ENCODE results near the gene SOX5. TPM values are rescaled to one million over a fixed set of nuclear protein-coding genes. Genes with fewer than 3 reads are reported as not detected.
"Not testable (repeated sequence)": the region's sequence is repeated elsewhere in the genome, so short reads cannot be mapped to it uniquely, and the experiment has no call there.

SOX5 gene
- total RNA-seq, 4 donors from 2014 or later = 1.3 to 9.6 (median 3.3) TPM

GRCh38 chr12:23533699-23534098 is 415.8 kb downstream of the SOX5 start:
- H3K36me3 ChIP-seq = no peaks in the 10 kb centered on the region
- no peak overlapping the region for H3K27ac ChIP-seq
- intact Hi-C loops (cut with DNase I; ENCODE audit: low total_unique reads) (no loop called here), in situ Hi-C loops (cut with MboI; ENCODE audit: low sequenced_read_pairs in 4 of 4) (no loop called here)
- H3K4me1 ChIP-seq = no peaks in the 10 kb centered on the region
- DNase-seq (no peak), ATAC-seq (no peak)
- H3K27me3 ChIP-seq = no peaks in the 10 kb centered on the region
- no peak for TF ChIP-seq POLR2A (IDR thresholded peaks at IDR 0.05)
- TF ChIP-seq, protein P1, sequence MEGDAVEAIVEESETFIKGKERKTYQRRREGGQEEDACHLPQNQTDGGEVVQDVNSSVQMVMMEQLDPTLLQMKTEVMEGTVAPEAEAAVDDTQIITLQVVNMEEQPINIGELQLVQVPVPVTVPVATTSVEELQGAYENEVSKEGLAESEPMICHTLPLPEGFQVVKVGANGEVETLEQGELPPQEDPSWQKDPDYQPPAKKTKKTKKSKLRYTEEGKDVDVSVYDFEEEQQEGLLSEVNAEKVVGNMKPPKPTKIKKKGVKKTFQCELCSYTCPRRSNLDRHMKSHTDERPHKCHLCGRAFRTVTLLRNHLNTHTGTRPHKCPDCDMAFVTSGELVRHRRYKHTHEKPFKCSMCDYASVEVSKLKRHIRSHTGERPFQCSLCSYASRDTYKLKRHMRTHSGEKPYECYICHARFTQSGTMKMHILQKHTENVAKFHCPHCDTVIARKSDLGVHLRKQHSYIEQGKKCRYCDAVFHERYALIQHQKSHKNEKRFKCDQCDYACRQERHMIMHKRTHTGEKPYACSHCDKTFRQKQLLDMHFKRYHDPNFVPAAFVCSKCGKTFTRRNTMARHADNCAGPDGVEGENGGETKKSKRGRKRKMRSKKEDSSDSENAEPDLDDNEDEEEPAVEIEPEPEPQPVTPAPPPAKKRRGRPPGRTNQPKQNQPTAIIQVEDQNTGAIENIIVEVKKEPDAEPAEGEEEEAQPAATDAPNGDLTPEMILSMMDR (IDR thresholded peaks at IDR 0.05 in 4 of 5, conservative IDR thresholded peaks at IDR 0.05 in 1 of 5) = no peak
- H3K4me3 ChIP-seq = no peak overlapping the region
- no peaks in the 10 kb centered on the region for H3K9me3 ChIP-seq

DNA sequence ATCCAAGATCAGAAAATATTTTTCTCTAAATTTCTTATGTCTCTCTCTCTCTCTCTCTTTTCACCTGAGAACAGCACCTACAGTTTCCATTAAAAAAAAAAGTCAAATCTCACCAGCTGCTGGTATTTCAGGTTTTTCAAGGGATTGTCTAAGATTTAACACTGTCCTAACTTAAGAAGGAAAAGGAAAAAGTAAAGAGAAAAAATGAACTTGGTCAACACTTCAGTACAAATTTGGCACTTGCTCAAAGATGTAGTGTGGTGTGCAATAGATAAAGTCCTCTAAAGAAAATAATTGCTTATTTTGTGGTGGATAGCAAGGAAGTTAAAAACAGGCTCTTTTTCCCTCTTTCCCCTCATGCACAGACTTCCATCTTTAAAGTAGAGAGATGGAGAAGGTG is 416.2 kb downstream of the SOX5 start:
- TF ChIP-seq POLR2A (IDR thresholded peaks at IDR 0.05) = no peak
- TF ChIP-seq, protein P1 (IDR thresholded peaks at IDR 0.05 in 4 of 5, conservative IDR thresholded peaks at IDR 0.05 in 1 of 5) = no peak
- no peaks in the 10 kb centered on the region for H3K9me3 ChIP-seq
- no peak for ATAC-seq
- no peaks in the 10 kb centered on the region for H3K27me3 ChIP-seq
- intact Hi-C loops (cut with DNase I; ENCODE audit: low total_unique reads) = no loop called here
- no peak overlapping the region for H3K27ac ChIP-seq
- no peak for DNase-seq
- H3K4me3 ChIP-seq = no peak overlapping the region
- in situ Hi-C loops (cut with MboI; ENCODE audit: low sequenced_read_pairs in 4 of 4) = no loop called here
- no peaks in the 10 kb centered on the region for H3K36me3 ChIP-seq
- no peaks in the 10 kb centered on the region for H3K4me1 ChIP-seq

DNA sequence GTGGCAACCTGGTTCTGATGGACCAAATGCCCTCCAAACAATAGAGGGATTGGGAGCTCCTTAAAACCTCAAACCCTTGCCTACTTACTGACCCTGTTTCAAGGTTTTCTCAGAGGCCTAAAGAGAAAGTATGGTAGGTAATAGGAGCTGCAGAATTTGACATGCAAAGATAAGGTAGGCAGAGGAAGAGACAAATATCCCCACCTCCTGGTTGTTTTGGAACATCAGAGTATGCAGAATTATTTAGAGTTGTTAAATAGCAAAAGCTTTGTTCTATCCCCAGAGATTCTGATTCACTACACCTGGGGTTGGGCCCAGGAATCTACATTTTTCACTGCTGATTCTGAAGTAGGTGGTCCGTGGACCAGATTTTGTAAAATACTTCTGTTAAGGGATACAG is 421.2 kb downstream of the SOX5 start:
- Histone ChIP-seq H3K4me1 (no peaks in the 10 kb centered on the region), H3K27me3 (no peaks in the 10 kb centered on the region), H3K9me3 (no peaks in the 10 kb centered on the region), H3K27ac (no peak overlapping the region), H3K36me3 (no peaks in the 10 kb centered on the region), H3K4me3 (no peak overlapping the region)
- TF ChIP-seq, protein P1 (IDR thresholded peaks at IDR 0.05 in 4 of 5, conservative IDR thresholded peaks at IDR 0.05 in 1 of 5) = no peak
- TF ChIP-seq POLR2A (IDR thresholded peaks at IDR 0.05) = no peak
- intact Hi-C loops (cut with DNase I; ENCODE audit: low total_unique reads) (no loop called here), in situ Hi-C loops (cut with MboI; ENCODE audit: low sequenced_read_pairs in 4 of 4) (no loop called here)
- DNase-seq (no peak), ATAC-seq (no peak)

- no peaks in the 10 kb centered on the region for H3K4me1 ChIP-seq
- intact Hi-C loops (cut with DNase I; ENCODE audit: low total_unique reads) (no loop called here), in situ Hi-C loops (cut with MboI; ENCODE audit: low sequenced_read_pairs in 4 of 4) (no loop called here)
- no peaks in the 10 kb centered on the region for H3K36me3 ChIP-seq
- no peaks in the 10 kb centered on the region for H3K9me3 ChIP-seq
- ATAC-seq (no peak), DNase-seq (no peak)
- no peak overlapping the region for H3K4me3 ChIP-seq
- no peaks in the 10 kb centered on the region for H3K27me3 ChIP-seq
- H3K27ac ChIP-seq = no peak overlapping the region
- TF ChIP-seq POLR2A (IDR thresholded peaks at IDR 0.05) = no peak
- TF ChIP-seq, protein P1 (IDR thresholded peaks at IDR 0.05 in 4 of 5, conservative IDR thresholded peaks at IDR 0.05 in 1 of 5) = no peak
Measured at GRCh38 chr12:23525450-23526072, 423.9 kb downstream of the SOX5 start.

DNA sequence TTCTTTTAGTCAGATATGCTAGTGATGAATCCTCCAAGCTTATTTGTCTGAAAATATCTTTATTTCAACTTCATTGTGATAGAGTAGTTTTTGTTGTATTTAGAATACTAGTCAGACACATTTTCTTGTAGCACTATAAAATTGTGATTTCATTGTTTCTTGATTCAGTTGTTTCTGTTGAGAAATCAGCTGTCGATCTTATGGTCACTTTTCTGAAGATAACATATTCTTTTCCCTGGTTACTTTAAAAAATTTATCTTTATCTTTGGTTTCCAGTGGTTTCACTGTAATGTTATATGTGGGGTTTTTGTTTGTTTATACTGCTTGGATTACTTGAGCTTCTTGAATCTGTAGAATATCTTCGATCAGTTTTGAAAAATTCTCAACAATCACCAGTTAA is 426.1 kb downstream of the SOX5 start:
- H3K36me3 ChIP-seq = no peaks in the 10 kb centered on the region
- TF ChIP-seq, protein P1 (IDR thresholded peaks at IDR 0.05 in 4 of 5, conservative IDR thresholded peaks at IDR 0.05 in 1 of 5) = no peak
- TF ChIP-seq POLR2A (IDR thresholded peaks at IDR 0.05) = no peak
- no peaks in the 10 kb centered on the region for H3K27me3 ChIP-seq
- H3K4me1 ChIP-seq = no peaks in the 10 kb centered on the region
- H3K27ac ChIP-seq = no peak overlapping the region
- DNase-seq = no peak
- H3K4me3 ChIP-seq = no peak overlapping the region
- ATAC-seq = no peak
- in situ Hi-C loops (cut with MboI; ENCODE audit: low sequenced_read_pairs in 4 of 4) (no loop called here), intact Hi-C loops (cut with DNase I; ENCODE audit: low total_unique reads) (no loop called here)
- no peaks in the 10 kb centered on the region for H3K9me3 ChIP-seq

DNA sequence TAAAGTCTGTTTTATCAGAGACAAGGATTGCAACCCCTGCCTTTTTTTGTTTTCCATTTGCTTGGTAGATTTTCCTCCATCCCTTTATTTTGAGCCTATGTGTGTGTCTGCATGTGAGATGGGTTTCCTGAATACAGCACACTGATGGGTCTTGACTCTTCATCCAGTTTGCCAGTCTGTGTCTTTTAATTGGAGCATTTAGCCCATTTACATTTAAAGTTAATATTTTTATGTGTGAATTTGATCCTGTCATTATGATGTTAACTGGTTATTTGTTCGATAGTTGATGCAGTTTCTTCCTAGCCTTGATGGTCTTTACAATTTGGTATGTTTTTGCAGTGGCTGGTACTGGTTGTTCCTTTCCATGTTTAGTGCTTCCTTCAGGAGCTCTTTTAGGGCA is 430.0 kb downstream of the SOX5 start:
- DNase-seq; H3K27me3 ChIP-seq; intact Hi-C loops (cut with DNase I; ENCODE audit: low total_unique reads); H3K4me1 ChIP-seq; in situ Hi-C loops (cut with MboI; ENCODE audit: low sequenced_read_pairs in 4 of 4); H3K4me3 ChIP-seq; H3K27ac ChIP-seq; ATAC-seq; H3K36me3 ChIP-seq; H3K9me3 ChIP-seq: not testable (repeated sequence)

GRCh38 chr12:23515785-23516184 is 433.7 kb downstream of the SOX5 start:
- in situ Hi-C loops (cut with MboI; ENCODE audit: low sequenced_read_pairs in 4 of 4); H3K4me3 ChIP-seq; H3K27me3 ChIP-seq; intact Hi-C loops (cut with DNase I; ENCODE audit: low total_unique reads); ATAC-seq; H3K4me1 ChIP-seq; H3K27ac ChIP-seq; H3K36me3 ChIP-seq; DNase-seq; H3K9me3 ChIP-seq: not testable (repeated sequence)

Data from gastrocnemius medialis (tissue), 4 donors.